Fibroblast of lung (primary cell): ENCODE results near the gene PRR3.
"Not testable (repeated sequence)": the region's sequence is repeated elsewhere in the genome, so short reads cannot be mapped to it uniquely, and the experiment has no call there.

Experiments
- EZH2 ChIP-seq: IDR thresholded peaks from 2 replicates; pipeline ENCODE4 v1.5.1; 2012; ENCODE audit warnings: low read length, control low read depth, mild to moderate bottlenecking; ENCODE audit errors: missing control alignments
- TF ChIP-seq, protein P1 (sequence below), 2 donors: IDR thresholded peaks in 1 of 2; conservative IDR thresholded peaks in 1 of 2; 1 replicate in 1 of 2; 2 replicates in 1 of 2; pipeline ENCODE4 v1.5.1; 2011 to 2012; ENCODE audit warnings: low read length in 2 of 2, control low read depth in 1 of 2, inconsistent platforms in 1 of 2, low read depth in 1 of 2, mild to moderate bottlenecking in 1 of 2

DNA sequence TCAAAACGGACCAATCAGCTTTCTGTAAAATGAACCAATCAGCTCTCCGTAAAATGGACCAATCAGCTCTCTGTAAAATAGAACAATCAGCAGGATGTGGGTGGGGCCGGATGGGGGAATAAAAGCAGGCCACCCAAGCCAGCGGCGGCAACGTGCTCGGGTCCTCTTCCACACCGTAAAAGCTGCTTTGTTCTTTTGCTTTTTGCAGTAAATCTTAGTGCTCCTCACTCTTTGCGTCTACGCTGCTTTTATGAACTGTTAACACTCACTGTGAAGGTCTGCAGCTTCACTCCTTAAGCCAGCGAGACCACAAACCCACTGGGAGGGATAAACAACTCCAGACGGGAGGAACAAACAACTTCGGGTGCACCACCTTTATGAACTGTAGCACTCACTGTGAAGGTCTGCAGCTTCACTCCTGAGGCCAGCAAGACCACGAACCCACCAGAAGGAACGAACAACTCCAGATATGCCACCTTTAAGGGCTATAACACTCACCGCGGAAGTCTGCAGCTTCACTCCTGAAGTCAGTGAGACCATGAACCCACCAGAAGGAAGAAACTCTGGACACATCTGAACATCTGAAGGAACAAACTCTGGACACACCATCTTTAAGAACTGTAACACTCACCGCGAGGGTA lies 38.5 kb upstream of the PRR3 start:
- not testable (repeated sequence) for TF ChIP-seq EZH2
- TF ChIP-seq, protein P1, sequence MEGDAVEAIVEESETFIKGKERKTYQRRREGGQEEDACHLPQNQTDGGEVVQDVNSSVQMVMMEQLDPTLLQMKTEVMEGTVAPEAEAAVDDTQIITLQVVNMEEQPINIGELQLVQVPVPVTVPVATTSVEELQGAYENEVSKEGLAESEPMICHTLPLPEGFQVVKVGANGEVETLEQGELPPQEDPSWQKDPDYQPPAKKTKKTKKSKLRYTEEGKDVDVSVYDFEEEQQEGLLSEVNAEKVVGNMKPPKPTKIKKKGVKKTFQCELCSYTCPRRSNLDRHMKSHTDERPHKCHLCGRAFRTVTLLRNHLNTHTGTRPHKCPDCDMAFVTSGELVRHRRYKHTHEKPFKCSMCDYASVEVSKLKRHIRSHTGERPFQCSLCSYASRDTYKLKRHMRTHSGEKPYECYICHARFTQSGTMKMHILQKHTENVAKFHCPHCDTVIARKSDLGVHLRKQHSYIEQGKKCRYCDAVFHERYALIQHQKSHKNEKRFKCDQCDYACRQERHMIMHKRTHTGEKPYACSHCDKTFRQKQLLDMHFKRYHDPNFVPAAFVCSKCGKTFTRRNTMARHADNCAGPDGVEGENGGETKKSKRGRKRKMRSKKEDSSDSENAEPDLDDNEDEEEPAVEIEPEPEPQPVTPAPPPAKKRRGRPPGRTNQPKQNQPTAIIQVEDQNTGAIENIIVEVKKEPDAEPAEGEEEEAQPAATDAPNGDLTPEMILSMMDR (conservative IDR thresholded peaks at IDR 0.05 in 1 of 2, IDR thresholded peaks at IDR 0.05 in 1 of 2; ENCODE audit: low read depth in 1 of 2, low read length in 2 of 2) = not testable (repeated sequence)
